ENCODE results near the gene SETDB2.

SETDB2 gene

DNA sequence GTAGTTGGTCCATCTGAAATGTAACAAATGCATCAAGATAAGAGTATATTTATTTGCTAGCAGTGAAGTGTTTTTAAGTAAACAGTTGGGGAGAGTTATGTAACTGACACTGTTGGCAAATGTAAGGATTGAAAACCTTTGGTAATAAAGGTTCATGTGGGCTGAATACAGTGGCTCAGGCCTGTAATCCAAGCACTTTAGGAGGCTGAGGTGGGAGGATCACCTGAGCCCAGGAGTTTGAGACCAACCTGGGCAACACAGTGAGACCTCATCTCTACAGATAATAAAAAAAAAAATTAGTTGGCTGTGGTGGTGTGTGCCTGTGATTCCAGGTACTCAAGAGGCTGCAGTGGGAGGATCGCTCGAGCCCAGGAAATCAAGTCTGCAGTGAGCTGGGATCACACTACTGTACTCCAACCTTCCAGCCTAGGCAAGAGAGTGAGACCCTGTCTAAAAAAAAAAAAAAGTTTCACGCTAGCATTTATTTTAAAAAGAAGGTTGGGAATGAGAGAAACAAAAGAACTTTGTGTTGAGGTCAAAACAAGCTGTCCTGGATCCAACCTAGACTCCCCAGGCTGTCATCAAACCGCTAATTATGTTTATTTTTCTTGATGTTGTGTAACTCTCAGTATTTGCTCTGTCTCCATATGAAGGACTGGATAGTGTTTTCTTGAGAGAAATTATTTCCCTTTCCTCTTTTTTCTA is 20.7 kb downstream of the SETDB2 start:
- DNase-seq (ENCODE audit: low spot score), result no peak

DNA sequence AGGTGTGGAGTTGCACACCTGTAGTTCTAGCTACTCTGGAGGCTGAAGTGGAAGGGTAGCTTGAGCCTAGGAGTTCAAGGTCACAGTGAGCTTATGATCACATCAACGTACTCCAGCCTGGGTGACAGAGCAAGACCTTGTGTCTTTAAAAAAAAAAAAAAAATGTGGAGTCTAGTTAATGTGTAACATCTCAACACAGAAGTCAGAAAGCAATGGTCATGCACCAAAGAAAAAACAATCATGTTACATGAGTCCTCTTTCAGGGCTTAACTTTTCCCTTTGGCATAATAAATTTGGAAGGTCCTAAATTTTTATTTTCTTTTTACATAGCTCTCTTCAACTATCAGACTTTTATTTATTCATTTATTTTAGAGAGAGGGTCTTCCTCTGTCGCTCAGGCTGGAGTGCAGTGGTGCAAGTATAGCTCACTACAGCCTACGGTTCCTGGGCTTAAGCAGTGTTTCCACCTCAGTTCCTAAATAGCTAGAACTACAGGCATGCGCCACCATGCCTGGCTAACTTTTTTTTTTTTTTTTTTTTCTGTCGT is 22.3 kb downstream of the SETDB2 start:
- no peak for DNase-seq (ENCODE audit: low spot score)

GRCh38 chr13:49472186-49472585 is 28.1 kb downstream of the SETDB2 start:
- no peak for DNase-seq (ENCODE audit: low spot score)

- no peak for DNase-seq (ENCODE audit: low spot score)
Measured at GRCh38 chr13:49476529-49476928, 32.5 kb downstream of the SETDB2 start.

DNA sequence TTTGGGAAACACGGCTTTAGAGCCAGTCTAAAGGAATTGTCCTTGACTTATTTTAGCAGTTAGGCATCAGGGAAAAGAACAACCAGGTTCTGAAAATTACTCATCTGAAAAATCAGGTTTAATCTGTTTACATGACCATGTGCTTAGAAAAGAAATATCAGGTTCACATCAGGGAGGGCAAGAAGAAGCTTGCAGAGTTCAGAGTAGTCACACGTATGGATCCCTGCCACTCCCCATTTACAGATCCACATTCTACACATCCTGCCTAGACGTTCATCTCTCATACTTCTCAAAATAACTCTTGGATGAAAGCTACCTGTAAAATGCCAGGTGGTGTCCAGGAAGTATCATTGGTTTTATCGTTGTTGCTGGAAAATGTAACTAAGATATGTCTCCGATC is 37.7 kb downstream of the SETDB2 start:
- DNase-seq (ENCODE audit: low spot score), result no peak

DNA sequence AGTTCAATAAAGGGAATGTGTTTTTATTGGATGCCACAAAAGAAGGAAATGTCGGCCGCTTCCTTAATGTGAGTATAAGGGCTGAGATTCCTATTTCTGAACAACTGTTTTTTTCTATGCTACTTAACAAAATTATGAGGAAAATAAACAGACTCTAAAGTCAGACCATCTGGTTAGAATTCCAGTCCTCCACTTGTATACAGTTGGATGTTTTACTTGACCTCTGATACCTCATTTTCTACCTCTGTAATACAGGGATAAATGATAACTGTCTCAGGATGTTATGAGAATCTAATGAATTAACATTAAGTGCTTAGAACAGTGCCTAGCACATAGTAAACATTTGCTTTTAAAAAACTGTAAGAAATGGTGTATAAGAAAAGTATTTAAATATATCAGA is 44.5 kb downstream of the SETDB2 start:
- no peak for DNase-seq (ENCODE audit: low spot score)

DNA sequence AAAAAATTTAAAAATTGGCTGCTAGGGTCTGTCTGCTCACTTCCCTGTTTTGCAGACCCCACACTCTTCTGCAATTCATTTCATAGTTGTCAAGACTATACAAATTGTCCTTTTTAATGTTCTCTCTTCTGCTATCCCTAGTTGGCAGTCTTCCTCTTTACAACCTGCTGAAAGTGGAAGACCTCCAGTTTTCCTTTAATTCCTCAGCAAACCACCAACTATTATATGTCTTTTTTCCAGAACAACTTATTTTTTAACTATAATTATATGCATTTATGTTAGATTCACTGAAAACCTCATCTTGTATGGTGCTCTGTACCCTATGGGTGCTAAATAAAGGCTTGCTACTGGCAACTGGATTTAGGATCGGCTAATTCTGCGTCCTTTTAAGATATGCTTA is 50.6 kb downstream of the SETDB2 start:
- peak; percentile 35 for DNase-seq (ENCODE audit: low spot score)

GRCh38 chr13:49495783-49496762 is 52.0 kb downstream of the SETDB2 start, which contains the start of gene PHF11:
PHF11 (plus strand) TSS chr13:49495953; CDS start chr13:49496002, 49 bp downstream.
- peak; percentile 94 for DNase-seq (ENCODE audit: low spot score)

- DNase-seq (ENCODE audit: low spot score), result peak; percentile 13
Measured at GRCh38 chr13:49496837-49497236, 52.8 kb downstream of the SETDB2 start.

GRCh38 chr13:49497272-49497671 is 53.2 kb downstream of the SETDB2 start:
- DNase-seq (ENCODE audit: low spot score), result no peak

GRCh38 chr13:49498206-49498605 is 54.1 kb downstream of the SETDB2 start:
- no peak for DNase-seq (ENCODE audit: low spot score)

DNA sequence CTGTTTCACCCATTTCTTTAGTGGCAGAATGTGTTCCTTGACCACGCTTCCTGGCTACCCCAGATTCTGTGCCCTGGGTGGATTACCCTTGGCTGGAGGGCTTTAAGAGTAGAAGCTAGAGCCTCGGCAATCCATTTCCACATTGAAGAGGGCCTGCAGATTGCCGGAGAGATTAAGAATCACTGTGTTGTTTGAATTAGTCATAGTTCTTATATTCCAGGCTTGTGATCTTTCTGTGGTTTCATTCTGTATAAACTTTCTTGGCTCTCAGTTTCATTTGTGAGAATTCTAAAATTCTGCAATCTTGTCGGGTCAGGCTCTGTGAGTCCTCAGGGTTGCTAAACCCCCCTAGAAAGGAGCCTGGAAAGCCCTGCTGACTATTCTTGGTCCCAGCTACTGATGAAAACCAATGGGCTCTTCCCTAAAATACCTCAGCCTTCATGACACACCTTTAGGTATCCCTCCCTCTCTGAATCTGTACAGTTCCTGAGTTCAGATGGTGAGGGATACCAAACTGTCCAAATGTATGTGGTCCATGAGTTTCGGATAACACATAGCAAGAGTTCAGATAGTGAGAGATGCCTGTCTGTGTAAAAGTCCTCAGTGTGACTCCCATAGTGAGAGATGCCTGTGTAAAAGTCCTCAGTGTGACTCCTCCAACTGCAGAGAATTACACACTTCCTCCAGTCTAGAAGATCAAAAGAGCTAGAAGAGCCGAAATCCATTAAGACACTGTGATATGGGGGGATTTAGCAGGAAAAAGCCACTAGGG is 56.0 kb downstream of the SETDB2 start:
- no peak for DNase-seq (ENCODE audit: low spot score)

DNA sequence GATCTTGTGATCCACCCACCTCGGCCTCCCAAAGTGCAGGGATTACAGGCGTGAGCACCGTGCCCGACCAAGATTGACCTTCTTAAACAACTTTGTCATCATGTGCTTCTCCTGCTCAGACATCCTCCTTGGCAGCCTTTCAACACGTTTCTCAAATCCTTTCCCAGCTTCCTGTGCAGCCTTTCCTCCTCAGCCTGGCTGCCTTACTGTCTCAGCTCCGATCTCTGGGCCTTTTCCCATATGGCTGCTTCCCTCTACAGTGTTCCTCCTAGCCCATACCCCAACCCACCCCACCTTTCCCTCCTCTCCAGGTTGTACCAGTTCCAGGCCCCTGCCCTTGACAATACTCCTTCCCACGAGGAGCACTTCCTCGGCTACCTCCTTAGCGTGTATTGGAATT is 58.9 kb downstream of the SETDB2 start:
- DNase-seq (ENCODE audit: low spot score), result no peak

DNA sequence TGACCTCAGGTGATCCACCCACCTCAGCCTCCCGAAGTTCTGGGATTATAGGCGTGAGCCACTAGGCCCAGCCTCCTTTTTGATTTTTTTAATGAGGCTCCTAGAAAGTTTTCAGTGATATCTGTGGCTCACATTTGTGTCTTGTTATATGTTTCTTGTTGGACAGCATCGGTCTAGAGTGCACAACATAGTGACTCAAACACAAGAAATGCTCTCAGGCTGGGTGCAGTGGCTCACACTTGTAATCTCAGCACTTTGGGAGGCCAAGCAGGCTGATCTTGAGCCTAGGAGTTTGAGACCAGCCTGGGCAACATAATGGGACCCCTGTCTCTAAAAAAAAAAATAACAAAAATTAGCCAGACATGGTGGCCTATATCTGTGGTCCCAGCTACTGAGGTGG is 59.9 kb downstream of the SETDB2 start:
- no peak for DNase-seq (ENCODE audit: low spot score)

DNA sequence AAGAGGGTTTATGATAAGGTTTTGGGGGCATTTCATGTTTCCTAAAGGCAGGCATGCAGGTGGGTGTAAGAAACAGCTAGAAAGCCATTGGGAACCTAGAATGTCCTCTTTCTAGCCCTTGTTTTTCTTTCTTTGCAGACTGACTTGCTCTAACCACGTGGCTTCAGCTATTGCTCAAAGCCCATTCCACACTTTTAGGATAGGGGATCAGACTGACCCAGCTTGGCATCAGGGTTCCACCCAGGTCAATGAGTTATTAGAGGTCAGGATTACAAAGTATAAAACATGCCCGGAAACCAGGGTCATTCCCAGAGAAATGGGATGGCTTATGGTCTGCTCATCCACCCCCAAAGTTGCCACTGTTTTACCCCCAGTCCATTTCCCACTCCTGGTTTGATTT is 68.5 kb downstream of the SETDB2 start:
- DNase-seq (ENCODE audit: low spot score), result no peak

DNA sequence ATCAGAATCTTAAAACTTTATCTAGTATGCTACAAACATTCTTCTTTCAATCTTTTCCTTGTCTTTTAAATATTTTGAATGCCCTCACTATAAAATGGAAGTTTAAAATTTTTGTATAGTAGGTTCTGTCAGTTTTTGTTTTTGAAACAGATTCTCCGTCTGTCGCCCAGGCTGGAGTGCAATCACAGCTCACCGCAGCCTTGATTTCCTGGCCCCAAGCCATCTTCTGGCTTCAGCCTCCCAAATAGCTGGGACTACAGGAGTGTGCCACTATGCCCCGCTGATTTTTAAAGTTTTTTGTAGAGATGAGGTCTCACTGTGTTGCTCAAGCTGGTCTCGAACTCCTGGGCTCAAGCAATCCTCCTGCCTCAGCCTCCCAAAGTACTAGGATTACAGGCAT is 72.4 kb downstream of the SETDB2 start:
- DNase-seq (ENCODE audit: low spot score), result no peak

DNA sequence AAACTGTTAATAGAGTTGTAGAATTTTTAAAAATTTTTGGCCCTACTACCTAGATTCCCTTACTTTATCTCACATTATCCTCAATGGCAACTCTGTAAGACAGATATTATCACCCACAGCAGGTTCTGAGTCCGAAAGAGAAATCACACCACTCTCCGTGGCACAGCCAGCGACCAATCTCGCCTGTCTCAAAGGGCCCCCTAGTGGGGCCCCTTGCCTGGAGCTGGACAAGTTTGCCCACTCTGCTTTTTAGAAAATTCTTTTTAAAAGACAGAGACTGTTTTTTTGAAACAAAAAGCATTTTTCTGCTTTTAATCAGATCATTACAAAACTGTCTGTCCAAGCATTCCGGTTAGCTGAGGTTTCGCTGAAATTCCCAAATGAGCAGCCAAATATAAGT is 73.4 kb downstream of the SETDB2 start:
- no peak for DNase-seq (ENCODE audit: low spot score)

DNA sequence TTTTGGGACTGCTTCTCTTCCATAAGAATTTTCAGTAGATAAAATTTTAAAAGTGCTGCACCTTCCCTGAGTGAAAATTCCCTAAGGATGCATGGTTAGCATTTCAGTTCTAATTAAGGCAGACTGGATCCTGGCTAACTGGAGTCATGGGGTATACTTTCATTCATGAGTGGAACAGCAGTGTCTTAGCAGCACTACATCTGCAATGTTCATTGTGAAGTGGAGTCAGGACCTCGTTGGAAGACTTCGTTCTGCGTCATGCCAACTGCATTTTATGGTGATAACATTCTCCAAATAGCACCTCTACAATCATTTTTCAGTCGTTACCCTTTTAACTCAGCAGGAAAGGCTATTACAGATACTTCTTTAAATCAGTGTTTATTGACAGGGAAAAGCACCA is 77.2 kb downstream of the SETDB2 start:
- no peak for DNase-seq (ENCODE audit: low spot score)

DNA sequence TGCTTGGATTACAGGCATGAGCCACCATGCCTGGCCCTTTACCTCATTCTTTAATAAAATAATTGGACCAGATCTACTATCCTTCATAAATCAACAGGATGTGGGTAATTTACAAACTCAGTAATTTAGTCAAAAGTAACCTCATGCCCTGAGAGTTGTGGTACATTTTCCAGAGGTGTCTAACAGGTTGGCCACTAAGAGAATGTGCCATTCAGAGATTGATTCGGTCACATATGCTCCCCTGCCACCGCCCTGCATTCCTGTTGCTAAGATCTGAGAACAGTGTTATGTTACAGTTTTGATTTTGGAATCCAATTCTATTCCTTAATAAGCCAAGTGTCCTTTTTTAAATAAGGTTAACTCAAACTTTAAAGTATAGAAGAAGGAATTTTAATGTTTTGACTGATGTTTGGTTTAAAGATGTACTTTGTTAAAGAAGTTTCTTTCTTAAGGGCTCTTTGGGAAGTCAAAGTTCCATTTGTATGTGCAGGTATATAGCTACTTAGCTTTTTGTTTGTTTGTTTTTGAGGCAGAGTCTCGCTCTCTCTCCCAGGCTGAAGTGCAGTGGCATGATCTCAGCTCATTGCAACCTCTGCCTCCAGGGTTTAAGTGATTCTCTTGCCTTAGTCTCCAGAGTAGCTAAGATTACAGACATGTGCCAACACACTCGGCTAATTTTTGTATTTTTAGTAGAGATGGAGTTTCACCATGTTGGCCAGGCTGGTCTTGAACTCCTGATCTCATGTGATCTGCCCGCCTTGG is 80.8 kb downstream of the SETDB2 start:
- DNase-seq (ENCODE audit: low spot score), result no peak

DNA sequence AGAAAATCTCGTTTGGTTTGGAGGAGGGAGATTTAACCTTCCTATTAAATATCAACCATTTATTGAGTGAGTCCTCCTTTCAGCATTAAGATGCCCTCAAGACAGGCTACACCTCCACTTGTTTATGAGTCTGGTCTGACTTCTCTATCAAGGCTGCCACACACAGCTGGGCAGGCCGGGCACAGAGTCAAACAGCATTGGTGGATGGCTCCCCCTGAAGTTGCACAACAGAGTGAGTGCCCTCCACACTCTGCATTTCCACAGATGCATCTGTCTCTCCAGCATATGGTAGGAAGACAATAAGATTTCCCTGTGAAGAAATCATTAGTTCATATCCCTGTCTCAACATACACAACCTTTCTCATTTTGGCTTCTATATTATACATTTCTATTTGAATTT is 83.0 kb downstream of the SETDB2 start:
- no peak for DNase-seq (ENCODE audit: low spot score)

DNA sequence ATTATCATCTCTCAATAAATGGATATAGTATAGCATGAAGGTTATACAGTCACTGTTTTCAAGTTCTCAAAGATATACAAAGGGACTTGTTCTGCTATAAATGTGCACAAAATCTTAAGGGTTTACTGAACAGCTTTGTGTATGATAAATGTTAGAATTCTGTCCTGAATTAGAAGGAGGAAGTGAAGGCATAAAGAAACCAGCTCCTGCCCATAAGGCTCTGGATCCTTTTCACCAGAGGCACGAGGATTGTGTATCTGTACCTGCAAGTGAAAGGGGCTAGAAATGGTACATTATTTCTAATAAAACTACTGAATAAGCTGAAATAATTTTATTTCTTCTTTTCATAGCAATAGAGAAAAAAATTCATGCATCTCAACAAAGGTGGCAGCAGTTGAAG is 84.1 kb downstream of the SETDB2 start:
- DNase-seq (ENCODE audit: low spot score), result no peak

Measured in NAMALWA (cell line).